Measurements from ENCODE around the gene LAG3.

Gene LAG3

DNA sequence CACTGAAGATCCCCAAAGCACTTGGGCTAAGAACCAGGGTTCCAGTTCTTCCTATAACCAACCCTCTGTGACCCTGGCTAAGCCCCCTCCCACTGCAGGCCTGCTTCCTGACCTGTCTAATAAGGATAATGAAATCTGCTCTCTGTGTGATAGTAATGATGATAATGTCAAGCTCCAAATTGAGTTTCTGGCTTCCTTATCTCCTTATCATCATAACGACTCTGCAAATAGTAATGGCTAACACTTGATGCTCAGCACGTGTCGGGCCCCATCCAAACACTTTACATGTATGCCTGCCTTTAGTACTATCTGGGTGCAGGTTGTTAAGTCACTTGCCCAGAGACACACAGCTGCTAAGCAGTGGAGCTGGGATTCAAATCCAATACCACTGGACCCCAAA lies 44.3 kb downstream of the LAG3 start:
- TF ChIP-seq EZH2phosphoT487 (IDR thresholded peaks at IDR 0.05; ENCODE audit: borderline replicate concordance), result no peak
- TF ChIP-seq, protein P1, sequence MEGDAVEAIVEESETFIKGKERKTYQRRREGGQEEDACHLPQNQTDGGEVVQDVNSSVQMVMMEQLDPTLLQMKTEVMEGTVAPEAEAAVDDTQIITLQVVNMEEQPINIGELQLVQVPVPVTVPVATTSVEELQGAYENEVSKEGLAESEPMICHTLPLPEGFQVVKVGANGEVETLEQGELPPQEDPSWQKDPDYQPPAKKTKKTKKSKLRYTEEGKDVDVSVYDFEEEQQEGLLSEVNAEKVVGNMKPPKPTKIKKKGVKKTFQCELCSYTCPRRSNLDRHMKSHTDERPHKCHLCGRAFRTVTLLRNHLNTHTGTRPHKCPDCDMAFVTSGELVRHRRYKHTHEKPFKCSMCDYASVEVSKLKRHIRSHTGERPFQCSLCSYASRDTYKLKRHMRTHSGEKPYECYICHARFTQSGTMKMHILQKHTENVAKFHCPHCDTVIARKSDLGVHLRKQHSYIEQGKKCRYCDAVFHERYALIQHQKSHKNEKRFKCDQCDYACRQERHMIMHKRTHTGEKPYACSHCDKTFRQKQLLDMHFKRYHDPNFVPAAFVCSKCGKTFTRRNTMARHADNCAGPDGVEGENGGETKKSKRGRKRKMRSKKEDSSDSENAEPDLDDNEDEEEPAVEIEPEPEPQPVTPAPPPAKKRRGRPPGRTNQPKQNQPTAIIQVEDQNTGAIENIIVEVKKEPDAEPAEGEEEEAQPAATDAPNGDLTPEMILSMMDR (conservative IDR thresholded peaks at IDR 0.05; ENCODE audit: low read length), result no peak
- Histone ChIP-seq H3K4me2 (ENCODE audit: low read depth, low read length, poor library complexity, severe bottlenecking) (no peak overlapping the region), H3K4me3 (ENCODE audit: low read length, poor library complexity, severe bottlenecking) (no peak overlapping the region), H4K20me1 (ENCODE audit: insufficient read depth, low read length, poor library complexity, severe bottlenecking) (no peaks in the 10 kb centered on the region), H3K9me2 (replicated peaks; ENCODE audit: low read depth, low read length) (no peaks in the 10 kb centered on the region), H3K4me1 (ENCODE audit: insufficient read depth, low read length, poor library complexity, severe bottlenecking) (peaks cover 32% of the 10 kb centered on the region), H3K27me3 (ENCODE audit: insufficient read depth, low read length, poor library complexity, severe bottlenecking) (no peaks in the 10 kb centered on the region), H3K79me2 (ENCODE audit: insufficient read depth, low read length) (no peaks in the 10 kb centered on the region), H3K36me3 (ENCODE audit: insufficient read depth, low read length) (no peaks in the 10 kb centered on the region), H3K9ac (ENCODE audit: low read depth, low read length, poor library complexity, severe bottlenecking) (peak overlapping the region; percentile 21), H2AFZ (ENCODE audit: low read length) (no peak overlapping the region), H3F3A (ENCODE audit: low read depth) (no peaks in the 10 kb centered on the region), H3K9me3 (ENCODE audit: insufficient read depth, low read depth, low read length) (no peaks in the 10 kb centered on the region)

DNA sequence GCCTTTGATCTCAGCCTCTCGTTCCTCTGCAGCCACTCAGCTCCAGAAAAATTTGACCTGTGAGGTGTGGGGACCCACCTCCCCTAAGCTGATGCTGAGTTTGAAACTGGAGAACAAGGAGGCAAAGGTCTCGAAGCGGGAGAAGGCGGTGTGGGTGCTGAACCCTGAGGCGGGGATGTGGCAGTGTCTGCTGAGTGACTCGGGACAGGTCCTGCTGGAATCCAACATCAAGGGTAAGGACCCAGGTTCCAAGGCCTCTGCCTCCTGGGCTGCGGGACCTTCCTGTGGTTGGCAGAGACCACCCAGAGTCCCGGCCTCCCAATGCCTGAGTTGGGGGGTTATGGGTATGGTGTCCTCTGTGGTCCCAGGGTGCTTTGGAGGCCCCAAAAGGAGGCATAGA lies 44.8 kb downstream of the LAG3 start:
- no peak overlapping the region for H3K4me2 ChIP-seq (ENCODE audit: low read depth, low read length, poor library complexity, severe bottlenecking)
- no peaks in the 10 kb centered on the region for H3K9me2 ChIP-seq (replicated peaks; ENCODE audit: low read depth, low read length)
- H4K20me1 ChIP-seq (ENCODE audit: insufficient read depth, low read length, poor library complexity, severe bottlenecking), result no peaks in the 10 kb centered on the region
- H3K36me3 ChIP-seq (ENCODE audit: insufficient read depth, low read length), result no peaks in the 10 kb centered on the region
- H3F3A ChIP-seq (ENCODE audit: low read depth), result no peaks in the 10 kb centered on the region
- H3K4me3 ChIP-seq (ENCODE audit: low read length, poor library complexity, severe bottlenecking), result no peak overlapping the region
- no peak overlapping the region for H2AFZ ChIP-seq (ENCODE audit: low read length)
- H3K9me3 ChIP-seq (ENCODE audit: insufficient read depth, low read depth, low read length), result no peaks in the 10 kb centered on the region
- no peaks in the 10 kb centered on the region for H3K27me3 ChIP-seq (ENCODE audit: insufficient read depth, low read length, poor library complexity, severe bottlenecking)
- H3K79me2 ChIP-seq (ENCODE audit: insufficient read depth, low read length), result no peaks in the 10 kb centered on the region
- TF ChIP-seq, protein P1 (conservative IDR thresholded peaks at IDR 0.05; ENCODE audit: low read length), result no peak
- TF ChIP-seq EZH2phosphoT487 (IDR thresholded peaks at IDR 0.05; ENCODE audit: borderline replicate concordance), result no peak
- peaks cover 36% of the 10 kb centered on the region for H3K4me1 ChIP-seq (ENCODE audit: insufficient read depth, low read length, poor library complexity, severe bottlenecking)
- H3K9ac ChIP-seq (ENCODE audit: low read depth, low read length, poor library complexity, severe bottlenecking), result no peak overlapping the region

DNA sequence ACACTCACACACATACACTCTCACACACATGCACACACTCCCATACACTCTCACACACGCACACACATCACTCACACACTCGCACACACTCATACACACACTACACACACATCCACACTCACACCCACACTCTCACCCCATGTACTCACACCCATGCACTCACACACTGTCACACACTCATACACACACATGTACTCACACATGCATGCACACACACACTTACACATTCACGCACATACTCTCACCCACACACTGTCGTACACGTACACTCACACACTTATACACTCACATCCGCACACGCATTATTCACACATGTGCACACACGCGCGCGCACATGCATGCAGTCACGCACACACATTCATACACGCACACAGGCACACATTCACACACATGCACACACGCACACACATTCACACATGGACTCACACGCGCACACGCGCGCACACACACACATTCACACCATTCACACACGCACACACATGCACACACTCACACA lies 45.4 kb downstream of the LAG3 start:
- Histone ChIP-seq H2AFZ (ENCODE audit: low read length) (no peak overlapping the region), H3K27me3 (ENCODE audit: insufficient read depth, low read length, poor library complexity, severe bottlenecking) (no peaks in the 10 kb centered on the region), H3K4me3 (ENCODE audit: low read length, poor library complexity, severe bottlenecking) (no peak overlapping the region), H3F3A (ENCODE audit: low read depth) (no peaks in the 10 kb centered on the region), H3K9ac (ENCODE audit: low read depth, low read length, poor library complexity, severe bottlenecking) (no peak overlapping the region), H3K9me3 (ENCODE audit: insufficient read depth, low read depth, low read length) (no peaks in the 10 kb centered on the region), H4K20me1 (ENCODE audit: insufficient read depth, low read length, poor library complexity, severe bottlenecking) (no peaks in the 10 kb centered on the region), H3K79me2 (ENCODE audit: insufficient read depth, low read length) (no peaks in the 10 kb centered on the region), H3K4me2 (ENCODE audit: low read depth, low read length, poor library complexity, severe bottlenecking) (no peak overlapping the region), H3K36me3 (ENCODE audit: insufficient read depth, low read length) (no peaks in the 10 kb centered on the region), H3K4me1 (ENCODE audit: insufficient read depth, low read length, poor library complexity, severe bottlenecking) (peaks cover 38% of the 10 kb centered on the region), H3K9me2 (replicated peaks; ENCODE audit: low read depth, low read length) (no peaks in the 10 kb centered on the region)
- no peak for TF ChIP-seq EZH2phosphoT487 (IDR thresholded peaks at IDR 0.05; ENCODE audit: borderline replicate concordance)
- TF ChIP-seq, protein P1 (conservative IDR thresholded peaks at IDR 0.05; ENCODE audit: low read length), result no peak

Data from Loucy (cell line).